B cell (primary cell): Measurements from ENCODE around the gene CHST2. TPM values are rescaled to one million over a fixed set of nuclear protein-coding genes. Genes with fewer than 3 reads are reported as not detected.

Experiments used
- ATAC-seq: fragments of 200-7000 bp; cut with Tn5 transposase; one replicate; pipeline ENCODE4 v1.10.0; 2021; ENCODE audit warnings: low read depth, mild to moderate bottlenecking, moderate number of reproducible peaks, moderate library complexity
- CTCF ChIA-PET: fragments of 350-600 bp; sonication (Branson Sonifier 250); formaldehyde crosslinking; loops from one replicate; lab custom pipeline; 2021; ENCODE audit warnings: antibody characterized with exemption, inconsistent platforms; lab: Charles Lee
- POLR2A ChIA-PET: fragments of 350-600 bp; sonication (Branson Sonifier 250); formaldehyde crosslinking; loops from one replicate; lab custom pipeline; 2021; ENCODE audit warnings: antibody characterized with exemption; lab: Charles Lee
- DNase-seq: peaks from one replicate; pipeline ENCODE4 v3.0.0; 2013
- H2AFZ ChIP-seq: 2 replicates; pipeline ENCODE4 v1.6.1; 2012; ENCODE audit warnings: mild to moderate bottlenecking, low read depth, low read length; ENCODE audit not compliant: insufficient read depth, poor library complexity, severe bottlenecking
- H3K27ac ChIP-seq, 2 donors: 1 replicate in 1 of 2; 2 replicates in 1 of 2; pipeline ENCODE4 v1.5.1; 2012 to 2013; ENCODE audit warnings: low read length in 2 of 2, mild to moderate bottlenecking in 2 of 2, moderate library complexity in 1 of 2
- H3K27me3 ChIP-seq, 4 experiments: fragments of 200-600 bp in 1 of 4; sonication (generic) in 1 of 4; replicated peaks in 1 of 4; 1 replicate in 2 of 4; 2 replicates in 2 of 4; pipeline versions ENCODE4 v1.6.1 to v1.7.0; 2013 to 2016; ENCODE audit warnings: low read length in 3 of 4, mild to moderate bottlenecking in 2 of 4, mixed read lengths in 1 of 4, moderate library complexity in 1 of 4; ENCODE audit not compliant: insufficient read depth in 4 of 4, control insufficient read depth in 3 of 4; ENCODE audit errors: control extremely low read depth in 1 of 4
- H3K36me3 ChIP-seq, 2 experiments: replicated peaks in 1 of 2; 1 replicate in 1 of 2; 2 replicates in 1 of 2; pipeline versions ENCODE4 v1.6.1 to v1.7.1; 2013; ENCODE audit warnings: low read length in 1 of 2; ENCODE audit not compliant: insufficient read depth in 2 of 2, control insufficient read depth in 1 of 2; ENCODE audit errors: control extremely low read depth in 1 of 2, extremely low read depth in 1 of 2
- H3K4me1 ChIP-seq, 2 donors: fragments of 200-600 bp in 1 of 2; sonication (generic) in 1 of 2; 1 replicate in 1 of 2; 2 replicates in 1 of 2; pipeline versions ENCODE4 v1.5.1 to v1.6.1; 2013 to 2017; ENCODE audit warnings: low read length in 2 of 2; ENCODE audit not compliant: control insufficient read depth in 2 of 2, insufficient read depth in 2 of 2
- H3K4me2 ChIP-seq: replicated peaks from 2 replicates; pipeline ENCODE3; 2012; ENCODE audit warnings: mild to moderate bottlenecking, low read depth, low read length; ENCODE audit not compliant: poor library complexity, severe bottlenecking
- H3K4me3 ChIP-seq, 5 experiments: fragments of 200-600 bp in 1 of 5; sonication (generic) in 1 of 5; 1 replicate in 3 of 5; 2 replicates in 2 of 5; pipeline versions ENCODE4 v1.5.1 to v1.7.0; 2011 to 2016; ENCODE audit warnings: low read length in 4 of 5, mild to moderate bottlenecking in 4 of 5, low read depth in 2 of 5, control low read depth in 1 of 5, moderate library complexity in 1 of 5; ENCODE audit not compliant: insufficient read depth in 1 of 5; ENCODE audit errors: control extremely low read depth in 1 of 5, extremely low read depth in 1 of 5
- H3K79me2 ChIP-seq: fragments of 200-600 bp; sonication (generic); one replicate; pipeline ENCODE4 v1.6.0; 2016; ENCODE audit warnings: low read length; ENCODE audit not compliant: control insufficient read depth, insufficient read depth
- H3K9ac ChIP-seq: fragments of 200-600 bp; sonication (generic); 2 replicates; pipeline ENCODE4 v1.6.1; 2017; ENCODE audit warnings: mild to moderate bottlenecking, low read length, moderate library complexity
- H3K9me3 ChIP-seq, 3 donors: one replicate each; pipeline versions ENCODE4 v1.6.1 to v1.7.1; 2013; ENCODE audit warnings: low read length in 2 of 3; ENCODE audit not compliant: control insufficient read depth in 2 of 3, insufficient read depth in 1 of 3; ENCODE audit errors: control extremely low read depth in 1 of 3
- H4K20me1 ChIP-seq: 2 replicates; pipeline ENCODE4 v1.6.0; 2012; ENCODE audit warnings: mild to moderate bottlenecking, low read length; ENCODE audit not compliant: insufficient read depth, control insufficient read depth, poor library complexity, severe bottlenecking
- H3K27ac Mint-ChIP-seq: one replicate; pipeline ENCODE4 v1.8.0; 2021; ENCODE audit warnings: mixed read lengths
- H3K27me3 Mint-ChIP-seq: one replicate; pipeline ENCODE4 v1.8.0; 2021; ENCODE audit warnings: mixed read lengths
- H3K4me1 Mint-ChIP-seq: one replicate; pipeline ENCODE4 v1.8.0; 2021; ENCODE audit warnings: mixed read lengths
- H3K4me3 Mint-ChIP-seq: one replicate; pipeline ENCODE4 v1.8.0; 2021; ENCODE audit warnings: mixed read lengths
- H3K9me3 Mint-ChIP-seq: one replicate; pipeline ENCODE4 v1.8.0; 2022; ENCODE audit warnings: mixed read lengths; ENCODE audit not compliant: insufficient read depth
- CTCF ChIP-seq: fragments of 200-600 bp; IDR thresholded peaks from one replicate; pipeline ENCODE4 v1.8.0; 2022; ENCODE audit warnings: antibody characterized with exemption, mild to moderate bottlenecking
- EZH2 ChIP-seq: IDR thresholded peaks from 2 replicates; pipeline ENCODE4 v1.6.1; 2012; ENCODE audit warnings: borderline replicate concordance, low read depth, mild to moderate bottlenecking, moderate library complexity, low read length; ENCODE audit not compliant: insufficient read depth, poor library complexity, severe bottlenecking
- WGBS: methylation state at CpG from one replicate; pipeline ENCODE4 v1.1.5; 2013; ENCODE audit warnings: missing lambda C conversion rate; ENCODE audit not compliant: insufficient coverage; 5-methylcytosine and 5-hydroxymethylcytosine counted together
- intact Hi-C: fragments of 100-400 bp; cut with micrococcal nuclease; formaldehyde crosslinking; loops from one replicate; pipeline ENCODE4 v1.10.0; 2022
- polyA plus RNA-seq: library from polyadenylated mRNA; depleted of rRNA; stranded (reverse); fragments of >200 nt; gene quantifications from 2 replicates; pipeline ENCODE4 v1.2.3, GENCODE V29; 2012
- total RNA-seq, 2 donors: library from RNA; stranded (reverse); fragments of 120-200 nt in 1 of 2; gene quantifications; 1 replicate in 1 of 2; 2 replicates in 1 of 2; pipeline versions ENCODE4 v1.2.3 to v1.2.4, GENCODE V29; 2013 to 2022

The CHST2 gene
- total and polyA plus RNA-seq, 2 donors (not counting 1 experiment from before 2014, with no cell fraction given), result 5.2 to 25.0 TPM

GRCh38 chr3:143142354-143142753, 22.8 kb downstream of the CHST2 start:
- no peaks in the 10 kb centered on the region for H3K36me3 ChIP-seq
- Mint-ChIP-seq H3K4me1 (no peaks in the 10 kb centered on the region), H3K27ac (no peak overlapping the region), H3K9me3 (no peaks in the 10 kb centered on the region), H3K4me3 (no peak overlapping the region), H3K27me3 (peaks cover 2% of the 10 kb centered on the region)
- H3K9ac ChIP-seq, result no peak overlapping the region
- WGBS, result 98% methylated on average over 17 of the region's 17 CpGs
- H3K4me1 ChIP-seq, result no peaks in the 10 kb centered on the region
- ChIA-PET CTCF (no interaction called here), POLR2A (no interaction called here)
- no peak overlapping the region for H3K27ac ChIP-seq
- no peak overlapping the region for H3K4me3 ChIP-seq
- DNase-seq, result no peak
- no peaks in the 10 kb centered on the region for H3K27me3 ChIP-seq
- H3K79me2 ChIP-seq, result no peaks in the 10 kb centered on the region
- intact Hi-C loops, result no loop called here
- H2AFZ ChIP-seq, result no peak overlapping the region
- H4K20me1 ChIP-seq, result no peaks in the 10 kb centered on the region
- no peak for TF ChIP-seq CTCF
- TF ChIP-seq EZH2, result no peak
- ATAC-seq, result no peak
- H3K9me3 ChIP-seq, result peaks cover 0 to 6% (median 4%) of the 10 kb centered on the region in 3 donors
- H3K4me2 ChIP-seq, result no peak overlapping the region

GRCh38 chr3:143145906-143146305, 26.3 kb downstream of the CHST2 start:
- Histone ChIP-seq H3K4me2 (no peak overlapping the region), H2AFZ (no peak overlapping the region), H3K27me3 (no peaks in the 10 kb centered on the region), H3K79me2 (no peaks in the 10 kb centered on the region), H3K27ac (no peak overlapping the region), H3K9ac (no peak overlapping the region), H4K20me1 (no peaks in the 10 kb centered on the region), H3K4me3 (no peak overlapping the region), H3K4me1 (no peaks in the 10 kb centered on the region), H3K9me3 (peaks cover 0 to 4% (median 2%) of the 10 kb centered on the region in 3 donors), H3K36me3 (no peaks in the 10 kb centered on the region)
- intact Hi-C loops, result no loop called here
- Mint-ChIP-seq H3K4me3 (no peak overlapping the region), H3K27ac (no peak overlapping the region), H3K27me3 (peaks cover 2% of the 10 kb centered on the region), H3K9me3 (no peaks in the 10 kb centered on the region), H3K4me1 (no peaks in the 10 kb centered on the region)
- DNase-seq (no peak), ATAC-seq (no peak)
- ChIA-PET CTCF (no interaction called here), POLR2A (interaction anchor here (0.7 kb wide), 1 partner anchor 15 kb away, joined by 4 read pairs; no protein-coding TSS in a partner anchor)
- TF ChIP-seq CTCF (no peak), EZH2 (no peak)
- WGBS, result no CpG with 5 or more reads among the region's 4 CpGs
